BLaER1 (cell line): Measurements from ENCODE around the gene CPEB4.

Source experiments
- H3K27ac ChIP-seq: shearing (Covaris generic); formaldehyde crosslinking; 2 replicates; pipeline ENCODE4 v1.8.1; 2022
- H3K27me3 ChIP-seq: shearing (Covaris generic); formaldehyde crosslinking; 2 replicates; pipeline ENCODE4 v1.8.1; 2022
- H3K36me3 ChIP-seq: shearing (Covaris generic); formaldehyde crosslinking; 2 replicates; pipeline ENCODE4 v1.8.1; 2022
- H3K4me1 ChIP-seq: shearing (Covaris generic); formaldehyde crosslinking; 2 replicates; pipeline ENCODE4 v1.8.1; 2022
- H3K4me2 ChIP-seq: shearing (Covaris generic); formaldehyde crosslinking; 2 replicates; pipeline ENCODE4 v1.8.1; 2022
- H3K4me3 ChIP-seq: shearing (Covaris generic); formaldehyde crosslinking; 2 replicates; pipeline ENCODE4 v1.8.1; 2022
- H3K9ac ChIP-seq: shearing (Covaris generic); formaldehyde crosslinking; 2 replicates; pipeline ENCODE4 v1.8.1; 2022
- H3K9me3 ChIP-seq: shearing (Covaris generic); formaldehyde crosslinking; 2 replicates; pipeline ENCODE4 v1.8.1; 2022
- H4K20me1 ChIP-seq: shearing (Covaris generic); formaldehyde crosslinking; 2 replicates; pipeline ENCODE4 v1.8.1; 2022
- Cebpa-rat ChIP-seq: shearing (Covaris generic); IDR thresholded peaks from 2 replicates; pipeline ENCODE4 v1.8.1; 2022

The CPEB4 gene

DNA sequence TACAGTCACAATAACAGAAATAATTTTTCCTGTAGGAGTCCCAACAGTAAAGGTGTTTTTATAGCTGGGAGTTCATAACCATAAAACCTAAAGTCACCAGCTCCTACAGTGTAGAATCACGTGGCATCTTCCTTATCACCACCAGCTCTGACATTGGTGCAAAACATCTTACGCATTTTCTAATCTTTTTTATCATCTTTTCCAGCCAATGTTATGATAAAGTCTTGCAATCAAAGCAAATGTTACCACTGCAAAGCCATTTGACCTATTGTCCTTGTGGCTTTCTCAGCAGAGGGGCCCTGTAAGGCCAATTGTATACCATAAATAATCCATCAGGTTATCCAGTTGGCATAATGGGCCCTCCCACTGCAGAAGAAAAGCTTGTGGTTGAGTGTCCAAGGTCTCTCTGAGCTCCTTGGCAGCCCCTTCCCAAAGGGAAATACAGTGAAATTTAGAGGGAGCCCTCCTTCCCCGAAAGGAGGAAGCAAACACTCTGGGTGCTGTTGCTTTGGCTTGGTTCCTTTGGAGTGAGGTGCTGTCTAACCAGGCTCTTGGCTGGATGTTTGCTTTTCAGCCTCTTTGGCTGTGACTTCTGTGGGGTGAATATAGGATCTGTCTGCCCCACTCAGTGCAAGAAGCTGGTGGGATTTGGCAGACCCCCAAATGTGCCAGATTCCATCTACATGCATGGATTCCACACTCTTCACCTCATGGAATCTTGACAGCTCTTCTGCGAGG, 29.3 kb upstream of the CPEB4 start:
- Histone ChIP-seq H3K4me1 (no peaks in the 10 kb centered on the region), H3K27ac (no peak overlapping the region)

DNA sequence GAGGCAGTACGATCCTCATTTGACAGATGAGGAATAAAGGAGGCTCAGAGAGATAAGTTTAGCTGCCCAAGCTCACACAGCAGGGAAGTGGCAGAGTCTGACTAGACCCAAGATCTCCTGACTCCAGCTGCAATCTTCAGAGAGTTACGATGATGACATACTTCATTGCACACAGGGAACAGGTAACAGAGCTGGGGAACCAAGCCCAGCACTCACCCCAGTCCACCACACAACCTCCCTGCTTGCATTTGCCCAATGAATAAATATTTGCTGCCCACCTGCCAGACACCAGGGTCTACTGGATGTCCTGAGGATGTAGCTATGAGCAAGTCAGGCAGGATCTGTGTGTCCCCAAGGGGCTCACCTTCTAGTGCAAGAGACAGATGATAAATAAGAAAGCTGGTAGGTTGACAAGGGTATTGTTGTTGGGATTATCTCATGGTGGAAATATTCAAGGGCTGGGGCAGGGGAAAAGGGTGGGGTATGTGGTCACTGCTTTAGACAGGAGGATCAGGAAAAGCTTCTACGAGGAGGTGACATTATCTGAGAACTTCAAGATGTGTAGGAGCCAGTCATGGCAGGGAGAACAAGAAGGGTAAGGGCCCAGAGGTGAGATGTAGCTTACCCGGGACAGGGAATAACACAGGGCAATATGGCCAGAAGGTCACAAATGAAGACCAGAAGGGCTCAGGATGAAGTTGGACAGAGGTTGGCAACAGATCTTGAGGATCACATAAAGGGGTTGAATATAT, 28.6 kb upstream of the CPEB4 start:
- no peaks in the 10 kb centered on the region for H4K20me1 ChIP-seq
- H3K4me2 ChIP-seq, result no peak overlapping the region
- no peak overlapping the region for H3K27ac ChIP-seq
- H3K9ac ChIP-seq, result no peak overlapping the region
- H3K9me3 ChIP-seq, result no peaks in the 10 kb centered on the region
- no peak for TF ChIP-seq Cebpa-rat
- H3K36me3 ChIP-seq, result no peaks in the 10 kb centered on the region
- no peak overlapping the region for H3K4me3 ChIP-seq
- no peaks in the 10 kb centered on the region for H3K4me1 ChIP-seq
- H3K27me3 ChIP-seq, result no peaks in the 10 kb centered on the region

More for the DNA sequence above, 29.3 kb upstream of the CPEB4 start:
- Histone ChIP-seq H3K27me3 (no peaks in the 10 kb centered on the region), H3K4me2 (no peak overlapping the region), H3K4me3 (no peak overlapping the region), H3K9ac (no peak overlapping the region), H3K36me3 (no peaks in the 10 kb centered on the region), H3K9me3 (no peaks in the 10 kb centered on the region), H4K20me1 (no peaks in the 10 kb centered on the region)
- TF ChIP-seq Cebpa-rat, result no peak

DNA sequence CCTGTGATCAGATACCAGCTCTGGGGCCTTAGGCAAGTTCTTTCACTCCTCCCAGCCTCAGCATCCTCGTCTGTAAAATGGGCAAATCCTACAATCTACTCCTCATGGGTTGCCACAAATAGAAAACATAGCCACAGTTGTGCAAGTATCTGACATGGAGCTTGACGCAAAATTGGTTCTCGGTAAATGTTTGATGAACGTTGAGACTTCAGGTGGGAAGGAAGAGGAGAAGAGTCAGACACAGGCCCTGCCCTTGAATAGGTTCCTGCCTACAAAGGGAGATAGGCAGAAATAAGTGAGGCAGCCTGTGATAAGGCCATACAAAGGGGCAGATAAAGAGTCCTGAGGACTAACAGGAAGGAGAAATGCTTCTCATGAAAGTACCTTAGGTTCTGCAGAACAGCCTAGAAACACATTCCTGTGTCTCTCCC, 26.1 kb upstream of the CPEB4 start:
- TF ChIP-seq Cebpa-rat, result no peak
- no peak overlapping the region for H3K4me3 ChIP-seq

DNA sequence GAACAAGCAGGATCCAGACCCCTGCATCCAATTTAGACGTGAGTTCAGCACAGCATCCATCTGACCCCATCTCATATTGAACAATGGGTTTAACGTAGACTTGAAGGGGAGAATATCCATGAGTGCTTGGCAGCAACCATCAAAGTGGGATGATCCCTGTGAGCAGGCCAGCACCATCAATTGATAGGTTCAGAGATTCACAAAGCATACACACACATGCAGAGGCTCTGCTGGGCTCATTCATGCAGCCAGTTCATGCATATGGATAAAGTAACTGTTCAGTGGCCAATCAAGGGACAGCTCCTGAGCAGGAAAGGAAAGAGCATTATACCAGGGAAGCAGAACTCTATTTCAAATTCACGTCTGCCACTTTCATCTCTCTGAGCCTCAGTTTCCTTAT, 24.8 kb upstream of the CPEB4 start:
- no peak overlapping the region for H3K9ac ChIP-seq
- H3K36me3 ChIP-seq, result no peaks in the 10 kb centered on the region
- no peaks in the 10 kb centered on the region; the same call in 1 of the 2 replicates for H3K4me1 ChIP-seq

More for the DNA sequence above, 26.1 kb upstream of the CPEB4 start:
- Histone ChIP-seq H3K36me3 (no peaks in the 10 kb centered on the region), H3K9ac (no peak overlapping the region), H3K4me2 (no peak overlapping the region), H3K4me1 (no peaks in the 10 kb centered on the region; the same call in 1 of the 2 replicates), H3K9me3 (no peaks in the 10 kb centered on the region), H3K27me3 (no peaks in the 10 kb centered on the region), H3K27ac (no peak overlapping the region), H4K20me1 (no peaks in the 10 kb centered on the region)

DNA sequence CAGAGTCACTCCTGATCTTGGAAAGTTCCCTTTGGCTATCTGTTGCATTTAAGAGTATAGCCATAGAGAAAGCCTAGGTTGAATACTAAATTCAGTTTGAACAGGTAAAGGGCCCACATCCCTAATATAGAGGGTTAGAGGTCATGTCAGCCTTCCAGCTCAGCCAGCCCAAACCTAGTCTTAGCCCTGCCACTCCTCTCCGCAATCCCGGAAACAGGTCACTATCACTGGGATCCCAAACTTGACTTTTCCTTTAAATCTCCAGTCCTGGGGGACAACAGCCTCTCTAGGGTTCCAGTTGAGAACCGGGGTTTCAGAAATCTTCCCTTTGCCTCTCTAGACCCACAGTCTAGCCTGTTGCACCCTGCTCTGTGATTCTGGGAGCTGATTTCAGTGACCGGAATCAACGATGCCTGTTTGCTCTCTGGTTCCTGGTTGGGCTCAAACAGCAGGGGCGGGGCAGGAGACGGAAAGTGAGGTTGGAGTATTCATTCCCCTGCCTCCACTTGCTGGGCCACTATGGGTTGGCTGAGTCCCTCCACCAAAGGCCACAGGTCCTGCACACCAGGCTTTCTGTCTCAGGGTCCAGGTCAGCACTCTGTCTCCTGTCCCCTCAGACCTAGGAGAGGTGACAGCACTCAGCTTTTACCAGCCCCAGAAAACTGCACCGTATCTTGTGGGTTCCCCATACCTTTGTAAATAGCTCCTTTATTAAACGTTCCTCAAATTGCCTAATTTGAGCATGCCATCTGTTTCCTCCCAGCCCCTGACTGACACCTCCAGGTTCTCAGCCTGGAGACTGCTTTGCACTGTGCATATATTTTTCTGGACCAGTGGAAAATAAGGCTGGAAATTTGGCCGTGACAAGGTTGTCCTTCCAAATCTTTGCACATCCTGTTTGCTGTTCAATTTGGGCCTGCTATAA, 23.8 kb upstream of the CPEB4 start:
- Histone ChIP-seq H3K9ac (no peak overlapping the region), H3K4me2 (no peak overlapping the region), H3K27me3 (no peaks in the 10 kb centered on the region), H3K27ac (no peak overlapping the region), H3K9me3 (no peaks in the 10 kb centered on the region), H3K36me3 (no peaks in the 10 kb centered on the region), H4K20me1 (no peaks in the 10 kb centered on the region), H3K4me1 (no peaks in the 10 kb centered on the region; the same call in 1 of the 2 replicates), H3K4me3 (no peak overlapping the region)
- TF ChIP-seq Cebpa-rat, result no peak

More for the DNA sequence above, 24.8 kb upstream of the CPEB4 start:
- H3K9me3 ChIP-seq, result no peaks in the 10 kb centered on the region
- H3K4me3 ChIP-seq, result no peak overlapping the region
- H4K20me1 ChIP-seq, result no peaks in the 10 kb centered on the region
- no peak overlapping the region for H3K4me2 ChIP-seq
- no peak overlapping the region for H3K27ac ChIP-seq
- H3K27me3 ChIP-seq, result no peaks in the 10 kb centered on the region
- no peak for TF ChIP-seq Cebpa-rat

DNA sequence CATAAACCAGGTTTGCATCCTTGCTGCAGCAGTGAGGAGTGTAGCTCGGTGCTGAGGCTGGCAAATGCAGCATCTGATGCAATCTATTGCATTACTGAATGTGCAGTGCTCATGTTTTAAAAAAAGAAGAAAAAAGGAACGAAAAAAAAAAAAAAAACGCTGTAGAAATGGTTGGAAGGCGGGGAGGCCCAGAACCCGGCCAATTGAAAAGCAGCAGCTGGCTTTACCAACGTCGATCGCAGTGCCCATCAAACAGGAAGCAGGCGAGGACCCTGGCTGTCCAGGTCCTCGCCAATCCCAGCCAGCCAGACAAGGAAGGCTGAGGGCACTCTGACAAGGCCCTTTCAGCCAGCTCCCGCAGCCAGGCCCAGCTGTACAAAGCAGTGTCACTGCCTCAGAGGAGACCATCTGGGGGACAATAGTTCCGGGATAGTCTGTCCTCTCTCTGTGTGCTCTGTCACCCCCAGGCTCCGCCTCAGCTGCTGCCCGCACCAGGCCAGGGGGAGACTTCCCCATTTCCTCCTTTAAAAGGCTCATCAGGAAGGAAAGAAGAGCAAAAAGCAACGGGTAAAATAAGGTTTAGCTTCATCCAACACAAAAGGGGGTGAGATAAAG, 21.8 kb upstream of the CPEB4 start:
- no peak overlapping the region for H3K9ac ChIP-seq
- H3K9me3 ChIP-seq, result no peaks in the 10 kb centered on the region
- TF ChIP-seq Cebpa-rat, result no peak
- H3K36me3 ChIP-seq, result no peaks in the 10 kb centered on the region
- no peak overlapping the region for H3K27ac ChIP-seq
- H3K4me3 ChIP-seq, result no peak overlapping the region
- no peaks in the 10 kb centered on the region; the same call in 1 of the 2 replicates for H3K4me1 ChIP-seq
- H3K4me2 ChIP-seq, result no peak overlapping the region
- H4K20me1 ChIP-seq, result no peaks in the 10 kb centered on the region
- no peaks in the 10 kb centered on the region for H3K27me3 ChIP-seq

DNA sequence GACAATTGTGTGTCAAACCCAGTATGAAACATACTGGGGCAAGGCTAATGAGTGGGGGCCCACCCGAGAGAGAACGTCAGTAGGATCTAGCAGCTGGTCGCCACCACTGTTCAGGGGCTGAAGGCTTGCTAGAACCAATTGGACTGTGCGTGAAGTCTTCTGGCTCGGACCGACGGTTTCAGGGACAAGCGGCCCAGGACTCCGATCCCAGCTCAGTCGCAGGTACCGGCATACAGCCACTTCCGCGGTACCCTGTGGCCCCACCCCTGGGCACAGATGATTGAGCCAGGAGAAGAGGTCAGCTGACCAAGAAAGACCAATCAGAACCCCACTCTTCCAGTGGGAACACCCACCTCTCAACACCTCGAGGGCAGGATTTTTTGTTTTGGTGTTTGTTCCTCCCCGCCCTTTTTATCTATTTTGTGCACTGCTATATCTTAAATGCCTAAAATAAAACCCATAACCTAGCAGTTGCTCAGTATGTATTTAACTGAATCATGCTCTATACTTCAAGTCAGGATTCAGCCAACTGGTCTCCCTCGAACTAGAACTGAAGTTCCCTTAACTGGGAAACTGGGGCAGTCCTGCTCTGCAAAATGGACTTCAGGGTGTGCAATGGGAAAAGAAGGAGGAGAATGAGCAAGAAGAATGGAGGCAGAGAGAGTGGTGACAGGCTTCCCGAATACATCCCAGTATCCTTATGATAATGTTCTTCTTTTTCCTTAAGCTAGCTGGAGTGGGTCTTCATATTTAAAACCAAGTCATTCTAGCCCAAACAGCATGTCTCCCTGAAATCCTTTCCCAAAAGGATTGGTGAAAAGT, 21.1 kb upstream of the CPEB4 start:
- Histone ChIP-seq H3K27ac (no peak overlapping the region), H3K36me3 (no peaks in the 10 kb centered on the region), H3K27me3 (no peaks in the 10 kb centered on the region), H3K4me2 (no peak overlapping the region), H3K4me3 (no peak overlapping the region), H4K20me1 (no peaks in the 10 kb centered on the region), H3K9ac (no peak overlapping the region), H3K9me3 (no peaks in the 10 kb centered on the region), H3K4me1 (no peaks in the 10 kb centered on the region; the same call in 1 of the 2 replicates)
- TF ChIP-seq Cebpa-rat, result no peak

DNA sequence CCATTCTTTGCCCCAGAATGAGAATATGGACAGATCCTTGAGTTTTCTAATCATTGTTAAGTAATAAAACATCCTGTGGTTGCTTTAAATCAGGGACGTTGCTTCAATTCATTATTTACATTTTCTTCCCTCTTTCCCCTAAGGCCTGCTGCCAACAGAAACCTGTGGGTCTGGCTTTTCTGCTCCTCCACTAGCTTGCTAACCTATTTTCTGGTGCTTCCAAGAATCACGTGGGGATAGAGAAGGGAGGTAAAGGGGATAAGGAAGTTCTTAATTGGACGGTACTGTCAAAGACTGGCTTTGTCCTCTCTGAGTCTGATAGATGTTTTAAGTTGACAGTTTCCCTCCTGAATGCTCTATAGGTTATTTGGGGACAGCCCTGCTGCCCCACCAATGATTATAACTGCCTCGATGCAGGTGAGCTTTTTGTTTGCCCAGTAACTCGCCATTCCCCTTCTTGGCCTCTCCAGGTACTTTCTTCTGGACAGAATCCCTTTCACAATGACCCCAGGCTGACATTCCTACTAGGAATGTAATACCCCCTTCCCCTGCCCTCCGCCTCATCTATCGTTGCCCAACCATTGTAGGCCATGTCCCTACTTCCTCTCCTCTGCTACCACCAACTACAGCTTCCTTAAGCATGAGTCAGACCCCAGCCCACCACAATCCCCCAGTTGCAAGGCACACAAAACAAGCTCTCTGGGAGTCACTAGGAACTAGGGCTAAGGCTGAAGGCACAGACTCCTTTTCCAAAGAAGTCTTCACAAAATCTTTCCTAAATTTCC, 19.9 kb upstream of the CPEB4 start:
- Histone ChIP-seq H3K27me3 (no peaks in the 10 kb centered on the region), H3K9ac (no peak overlapping the region), H4K20me1 (no peaks in the 10 kb centered on the region), H3K4me1 (no peaks in the 10 kb centered on the region; the same call in 1 of the 2 replicates), H3K9me3 (no peaks in the 10 kb centered on the region), H3K36me3 (no peaks in the 10 kb centered on the region), H3K27ac (no peak overlapping the region), H3K4me2 (no peak overlapping the region), H3K4me3 (no peak overlapping the region)
- TF ChIP-seq Cebpa-rat, result no peak
